Spleen (tissue), 3 donors: ENCODE results near the gene PTPRCAP.
A peak's percentile ranks its signal among the peaks of the same experiment; 100 is the strongest.

Experiments
- POLR2A ChIP-seq, 3 donors: fragments of 450-650 bp; IDR thresholded peaks; one replicate each; pipeline ENCODE4 v1.5.1; 2017; ENCODE audit warnings: antibody characterized with exemption in 3 of 3, mild to moderate bottlenecking in 1 of 3
- POLR2AphosphoS5 ChIP-seq, 3 donors: sonication (generic); formaldehyde crosslinking; IDR thresholded peaks; one replicate each; pipeline ENCODE4 v1.5.1; 2017; ENCODE audit warnings: antibody characterized with exemption in 3 of 3

GRCh38 chr11:67391304-67392182, 45.9 kb downstream of the PTPRCAP start, which contains the start of gene RAD9A:
- TF ChIP-seq POLR2A (IDR thresholded peaks at IDR 0.05) (peak in 2 of 3 donors; percentile 25 to 56), POLR2AphosphoS5 (IDR thresholded peaks at IDR 0.05) (peak; percentile 91 to 95 (median 94))
